ACC112 (cell line): ENCODE results near the gene PITPNB.

ENCODE experiments used
- H2AFZ ChIP-seq: fragments of 200-600 bp; sonication (generic); one replicate; pipeline ENCODE4 v1.6.0; 2017; ENCODE audit warnings: antibody characterized with exemption, low read length; ENCODE audit not compliant: unreplicated experiment
- H3K27ac ChIP-seq: fragments of 200-600 bp; sonication (generic); 2 replicates; pipeline ENCODE4 v1.5.1; 2014; ENCODE audit warnings: low read depth, mild to moderate bottlenecking, antibody characterized with exemption, low read length, moderate library complexity
- H3K27me3 ChIP-seq: fragments of 200-600 bp; sonication (generic); 2 replicates; pipeline ENCODE4 v1.6.1; 2014; ENCODE audit warnings: mild to moderate bottlenecking, antibody characterized with exemption, low read length, moderate library complexity, mixed read lengths; ENCODE audit not compliant: insufficient read depth
- H3K36me3 ChIP-seq: fragments of 200-600 bp; sonication (generic); 2 replicates; pipeline ENCODE4 v1.6.1; 2016; ENCODE audit warnings: mild to moderate bottlenecking, antibody characterized with exemption, low read length, moderate library complexity, mixed read lengths; ENCODE audit not compliant: insufficient read depth
- H3K4me1 ChIP-seq: fragments of 200-600 bp; sonication (generic); one replicate; pipeline ENCODE4 v1.6.1; 2016; ENCODE audit warnings: low read length, mixed read lengths; ENCODE audit not compliant: insufficient read depth, unreplicated experiment, control insufficient read depth
- H3K4me3 ChIP-seq: fragments of 200-600 bp; sonication (generic); 2 replicates; pipeline ENCODE4 v1.5.1; 2014; ENCODE audit warnings: mild to moderate bottlenecking, low read depth, low read length
- H3K79me2 ChIP-seq: fragments of 200-600 bp; sonication (generic); one replicate; pipeline ENCODE4 v1.6.0; 2016; ENCODE audit warnings: low read length; ENCODE audit not compliant: control insufficient read depth, unreplicated experiment, insufficient read depth

Gene PITPNB

DNA sequence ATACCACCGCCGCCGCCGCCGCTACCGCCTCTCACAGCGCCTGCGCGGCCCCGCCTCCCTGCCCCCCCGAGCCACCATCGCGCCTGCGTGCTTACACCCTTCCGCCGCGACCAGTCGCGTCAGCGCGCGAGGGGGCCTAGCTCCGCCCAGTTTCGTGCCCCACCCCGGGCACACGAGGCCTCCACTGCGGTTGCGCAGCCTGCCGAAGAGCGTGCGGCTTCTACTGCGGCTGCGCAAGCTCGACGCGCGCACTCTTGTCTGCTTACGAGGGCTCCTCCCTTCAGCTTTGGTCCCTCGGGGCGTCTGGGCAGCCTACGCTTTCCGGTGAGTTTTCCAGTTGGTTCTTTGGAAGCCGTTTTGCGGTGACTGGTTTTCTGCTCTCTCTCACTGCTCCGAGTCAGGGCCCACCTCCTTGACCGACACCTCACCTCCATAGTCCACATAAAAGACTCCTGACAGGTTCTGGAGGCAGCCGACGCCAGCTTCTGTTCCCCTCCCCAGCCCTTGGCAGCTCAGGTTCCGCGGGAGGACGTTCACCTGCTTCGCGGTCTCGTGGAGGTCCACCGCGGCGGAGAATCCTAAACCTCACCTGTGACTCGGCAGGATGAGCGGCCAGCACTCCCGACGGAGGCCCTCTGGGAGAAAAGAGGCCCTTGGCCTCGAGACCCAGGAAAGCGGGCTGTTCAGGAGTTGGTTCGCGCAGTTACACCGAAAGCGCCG, at the start of gene PITPNB:
Gene PITPNB, minus strand, starts transcription at position 35 of the 720 bp plus-strand sequence. CDS start 65 bp downstream, outside the sequence.
- Histone ChIP-seq H2AFZ (peak within 1 kb of the TSS; percentile 84), H3K27me3 (no peaks in the 10 kb centered on the region), H3K4me3 (peak within 1 kb of the TSS; percentile 87), H3K4me1 (peaks cover 34% of the 10 kb centered on the region), H3K79me2 (peaks cover 58% of the 10 kb centered on the region), H3K36me3 (no peaks in the 10 kb centered on the region), H3K27ac (peak within 1 kb of the TSS; percentile 91)

GRCh38 chr22:27966168-27967064, 47.4 kb upstream of the PITPNB start:
- no peak overlapping the region for H2AFZ ChIP-seq
- no peaks in the 10 kb centered on the region for H3K4me1 ChIP-seq
- H3K79me2 ChIP-seq, result no peaks in the 10 kb centered on the region
- no peak overlapping the region for H3K27ac ChIP-seq
- H3K36me3 ChIP-seq, result no peaks in the 10 kb centered on the region
- no peak overlapping the region for H3K4me3 ChIP-seq
- no peaks in the 10 kb centered on the region for H3K27me3 ChIP-seq

- H3K27ac ChIP-seq, result no peak overlapping the region
- no peaks in the 10 kb centered on the region for H3K36me3 ChIP-seq
- H2AFZ ChIP-seq, result no peak overlapping the region
Measured at GRCh38 chr22:27962268-27963044, 43.4 kb upstream of the PITPNB start.

GRCh38 chr22:27961680-27962079, 42.6 kb upstream of the PITPNB start:
- Histone ChIP-seq H3K79me2 (no peaks in the 10 kb centered on the region), H3K27me3 (no peaks in the 10 kb centered on the region), H2AFZ (no peak overlapping the region)

More at GRCh38 chr22:27962268-27963044, 43.4 kb upstream of the PITPNB start:
- Histone ChIP-seq H3K27me3 (no peaks in the 10 kb centered on the region), H3K4me3 (no peak overlapping the region), H3K4me1 (no peaks in the 10 kb centered on the region), H3K79me2 (no peaks in the 10 kb centered on the region)

DNA sequence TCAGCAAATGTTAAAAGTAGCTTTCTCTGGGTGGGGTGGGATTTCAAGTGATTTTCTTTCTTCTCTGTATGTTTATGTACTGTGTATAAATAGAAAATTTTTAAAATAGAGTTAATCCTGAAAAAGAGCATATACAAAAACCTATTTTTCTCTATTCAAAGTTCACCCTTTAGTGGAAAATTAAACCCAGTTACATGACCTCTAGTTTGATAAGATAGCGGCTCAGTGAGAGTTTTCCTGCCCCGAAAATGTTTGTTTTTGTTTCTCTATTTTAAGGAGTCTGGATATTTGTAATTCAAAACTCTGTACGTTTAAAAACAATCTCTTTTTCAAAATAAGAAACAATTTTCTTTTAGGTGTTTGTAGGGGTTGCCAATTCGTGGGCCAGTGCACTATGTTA, 42.1 kb upstream of the PITPNB start:
- no peak overlapping the region for H3K27ac ChIP-seq
- no peaks in the 10 kb centered on the region for H3K4me1 ChIP-seq
- no peak overlapping the region for H2AFZ ChIP-seq
- no peaks in the 10 kb centered on the region for H3K36me3 ChIP-seq
- H3K27me3 ChIP-seq, result no peaks in the 10 kb centered on the region
- no peak overlapping the region for H3K4me3 ChIP-seq
- H3K79me2 ChIP-seq, result no peaks in the 10 kb centered on the region

More at GRCh38 chr22:27961680-27962079, 42.6 kb upstream of the PITPNB start:
- no peaks in the 10 kb centered on the region for H3K4me1 ChIP-seq
- no peak overlapping the region for H3K27ac ChIP-seq
- no peaks in the 10 kb centered on the region for H3K36me3 ChIP-seq
- H3K4me3 ChIP-seq, result no peak overlapping the region

GRCh38 chr22:27959335-27960090, 40.5 kb upstream of the PITPNB start:
- H2AFZ ChIP-seq, result no peak overlapping the region
- no peaks in the 10 kb centered on the region for H3K36me3 ChIP-seq
- H3K27me3 ChIP-seq, result no peaks in the 10 kb centered on the region
- H3K79me2 ChIP-seq, result no peaks in the 10 kb centered on the region
- no peak overlapping the region for H3K27ac ChIP-seq
- H3K4me1 ChIP-seq, result no peaks in the 10 kb centered on the region
- H3K4me3 ChIP-seq, result no peak overlapping the region

DNA sequence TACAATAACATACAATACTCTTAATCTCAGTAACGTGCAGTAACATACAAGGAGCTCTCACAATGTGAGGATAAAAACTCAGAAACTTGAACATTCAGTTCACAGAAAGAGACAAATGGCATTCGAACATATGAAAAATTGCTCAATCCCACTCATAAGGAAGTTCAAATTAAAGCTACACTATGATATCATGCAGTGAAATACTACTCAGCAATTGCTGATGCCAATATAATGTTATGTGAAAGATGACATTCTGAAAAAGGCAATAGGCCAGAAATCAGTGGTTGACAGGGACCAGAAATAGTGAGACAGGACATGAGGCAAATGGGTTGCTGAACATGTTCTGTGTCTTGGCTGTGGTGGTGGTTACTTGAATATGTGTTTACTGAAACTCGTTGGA, 33.7 kb upstream of the PITPNB start:
- H3K4me3 ChIP-seq, result no peak overlapping the region
- H3K4me1 ChIP-seq, result peaks cover 13% of the 10 kb centered on the region
- H3K27me3 ChIP-seq, result no peaks in the 10 kb centered on the region
- H3K27ac ChIP-seq, result peak overlapping the region; percentile 32; the same call in 1 of the 2 replicates
- H3K36me3 ChIP-seq, result no peaks in the 10 kb centered on the region
- H3K79me2 ChIP-seq, result no peaks in the 10 kb centered on the region
- peak overlapping the region; percentile 32 for H2AFZ ChIP-seq

DNA sequence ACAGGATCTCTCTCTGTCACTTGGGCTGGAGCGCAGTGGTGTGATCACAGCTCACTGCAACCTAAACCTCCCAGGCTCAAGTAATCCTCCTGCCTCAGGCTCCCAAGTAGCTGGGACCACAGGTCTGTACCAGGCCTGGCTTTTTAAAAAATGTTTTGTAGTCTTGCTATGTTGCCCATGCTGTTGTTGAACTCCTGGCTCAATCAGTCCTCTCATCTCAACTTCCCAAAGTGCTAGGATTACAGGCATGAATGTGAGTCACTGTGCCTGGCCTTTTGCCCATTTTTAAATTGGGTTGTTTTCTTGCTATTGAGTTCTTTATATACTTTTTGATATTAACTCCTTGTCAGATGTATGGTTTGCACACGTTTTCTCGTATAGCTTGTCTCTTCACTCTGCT, 33.0 kb upstream of the PITPNB start:
- H3K4me1 ChIP-seq, result peaks cover 13% of the 10 kb centered on the region
- no peaks in the 10 kb centered on the region for H3K79me2 ChIP-seq
- 0 out of 2 replicates have a peak overlapping the region, but pooled peaks have one; percentile 32 for H3K27ac ChIP-seq
- no peaks in the 10 kb centered on the region for H3K27me3 ChIP-seq
- H2AFZ ChIP-seq, result no peak overlapping the region
- H3K36me3 ChIP-seq, result no peaks in the 10 kb centered on the region
- H3K4me3 ChIP-seq, result no peak overlapping the region

DNA sequence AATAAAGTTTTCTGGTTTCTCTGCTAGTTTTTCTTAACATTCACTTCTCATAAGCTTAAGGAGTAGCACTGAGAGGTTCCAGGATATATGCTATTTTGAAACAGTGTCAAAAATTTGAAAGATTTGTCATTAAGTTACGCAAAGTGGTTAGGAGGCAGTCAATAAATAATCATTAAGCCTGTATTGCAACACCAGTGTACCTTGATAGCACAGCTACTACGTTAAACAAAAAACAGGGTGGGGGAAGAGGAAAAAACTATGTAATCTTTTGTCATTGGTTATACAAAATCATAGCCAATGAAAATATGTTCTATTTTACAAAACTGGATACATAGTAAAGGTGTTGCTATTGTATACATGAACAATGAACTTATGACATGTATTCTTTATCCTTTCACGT, 30.4 kb upstream of the PITPNB start:
- H3K4me3 ChIP-seq, result no peak overlapping the region
- no peaks in the 10 kb centered on the region for H3K27me3 ChIP-seq
- no peaks in the 10 kb centered on the region for H3K79me2 ChIP-seq
- no peak overlapping the region for H2AFZ ChIP-seq
- peaks cover 13% of the 10 kb centered on the region for H3K4me1 ChIP-seq
- H3K36me3 ChIP-seq, result no peaks in the 10 kb centered on the region
- H3K27ac ChIP-seq, result no peak overlapping the region

DNA sequence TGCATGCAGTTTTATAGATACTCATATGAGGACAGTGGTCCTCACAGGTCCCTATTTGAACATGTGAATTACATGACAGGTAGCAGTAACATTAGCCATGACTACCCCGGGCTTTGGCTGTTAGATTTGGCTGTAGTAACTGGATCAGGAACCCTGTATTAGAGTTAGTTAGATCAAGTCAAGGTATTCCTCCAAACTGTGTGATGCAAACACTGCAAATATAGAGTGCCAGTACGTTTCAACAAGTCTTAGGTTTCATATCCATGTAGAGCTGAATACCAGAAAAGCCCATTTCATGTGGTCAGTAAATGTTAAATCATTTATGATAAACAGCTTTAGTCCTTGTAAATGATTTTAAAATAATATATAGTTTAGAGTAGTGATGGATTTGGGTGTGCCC, 29.5 kb upstream of the PITPNB start:
- no peaks in the 10 kb centered on the region for H3K27me3 ChIP-seq
- no peak overlapping the region for H3K27ac ChIP-seq
- no peaks in the 10 kb centered on the region for H3K36me3 ChIP-seq
- no peak overlapping the region for H3K4me3 ChIP-seq
- no peaks in the 10 kb centered on the region for H3K79me2 ChIP-seq
- peaks cover 13% of the 10 kb centered on the region for H3K4me1 ChIP-seq
- no peak overlapping the region for H2AFZ ChIP-seq
